Activated T-helper 17 cell treated with anti-CD3 and anti-CD28 coated beads, Interleukin-2, amount 50 U/mL, for 72 hours (primary cell): ENCODE data around the gene PPP4R3B. TPM values are rescaled to one million over a fixed set of nuclear protein-coding genes. Genes with fewer than 3 reads are reported as not detected.
A peak's percentile ranks its signal among the peaks of the same experiment; 100 is the strongest.

ENCODE experiments used
- ATAC-seq: fragments of 150-1000 bp; cut with Tn5 transposase; replicated peaks from 2 replicates; pipeline ENCODE4 v1.10.0; 2021; ENCODE audit warnings: mild to moderate bottlenecking, moderate library complexity
- H3K27ac Mint-ChIP-seq: one replicate; pipeline ENCODE4 v1.8.0; 2022; ENCODE audit warnings: mixed read lengths
- H3K27me3 Mint-ChIP-seq: one replicate; pipeline ENCODE4 v1.8.0; 2022; ENCODE audit warnings: mixed read lengths
- H3K36me3 Mint-ChIP-seq: one replicate; pipeline ENCODE4 v1.8.0; 2022; ENCODE audit warnings: low read depth, mild to moderate bottlenecking, mixed read lengths
- H3K4me1 Mint-ChIP-seq: one replicate; pipeline ENCODE4 v1.8.0; 2022; ENCODE audit warnings: mixed read lengths
- H3K4me3 Mint-ChIP-seq: one replicate; pipeline ENCODE4 v1.8.0; 2022; ENCODE audit warnings: mild to moderate bottlenecking, mixed read lengths
- H3K9me3 Mint-ChIP-seq: one replicate; pipeline ENCODE4 v1.8.0; 2022; ENCODE audit warnings: mixed read lengths
- total RNA-seq, 2 donors: library from RNA; stranded (reverse); gene quantifications; one replicate each; pipeline ENCODE4 v1.2.3, GENCODE V29; 2022

Gene PPP4R3B
- total RNA-seq: 10 to 100 TPM; 79.0 to 83.9 TPM

GRCh38 chr2:55617175-55618024, at the start of gene PPP4R3B:
TSS of gene PPP4R3B (minus strand) at chr2:55617622. CDS start at chr2:55617285, 337 bp downstream.
- peak; percentile 89 for ATAC-seq
- no peak within 1 kb of the TSS for H3K4me3 Mint-ChIP-seq
- peaks cover 3% of the 10 kb centered on the region for H3K36me3 Mint-ChIP-seq
- no peaks in the 10 kb centered on the region for H3K9me3 Mint-ChIP-seq
- H3K4me1 Mint-ChIP-seq: peaks cover 20% of the 10 kb centered on the region
- H3K27ac Mint-ChIP-seq: no peak within 1 kb of the TSS
- H3K27me3 Mint-ChIP-seq: no peaks in the 10 kb centered on the region

GRCh38 chr2:55653255-55653654, 35.8 kb upstream of the PPP4R3B start:
- no peak for ATAC-seq
- Mint-ChIP-seq H3K4me3 (no peak overlapping the region), H3K9me3 (no peaks in the 10 kb centered on the region), H3K4me1 (no peaks in the 10 kb centered on the region), H3K27me3 (no peaks in the 10 kb centered on the region), H3K27ac (no peak overlapping the region), H3K36me3 (peaks cover 88% of the 10 kb centered on the region)

- Mint-ChIP-seq H3K9me3 (no peaks in the 10 kb centered on the region), H3K4me3 (no peak overlapping the region), H3K27ac (no peak overlapping the region), H3K4me1 (no peaks in the 10 kb centered on the region), H3K27me3 (no peaks in the 10 kb centered on the region), H3K36me3 (peaks cover 83% of the 10 kb centered on the region)
- no peak for ATAC-seq
Measured at GRCh38 chr2:55649211-55649610, 31.8 kb upstream of the PPP4R3B start.

- Mint-ChIP-seq H3K4me1 (no peaks in the 10 kb centered on the region), H3K27me3 (no peaks in the 10 kb centered on the region), H3K27ac (no peak overlapping the region), H3K4me3 (no peak overlapping the region), H3K9me3 (no peaks in the 10 kb centered on the region), H3K36me3 (peaks cover 91% of the 10 kb centered on the region)
- no peak for ATAC-seq
Measured at GRCh38 chr2:55636831-55637230, 19.4 kb upstream of the PPP4R3B start.

- peak; percentile 46 for ATAC-seq
- no peaks in the 10 kb centered on the region for H3K27me3 Mint-ChIP-seq
- H3K9me3 Mint-ChIP-seq: no peaks in the 10 kb centered on the region
Measured at GRCh38 chr2:55628931-55629330, 11.5 kb upstream of the PPP4R3B start.

GRCh38 chr2:55627915-55628314, 10.5 kb upstream of the PPP4R3B start:
- ATAC-seq: no peak
- peaks cover 32% of the 10 kb centered on the region for H3K4me1 Mint-ChIP-seq
- no peak overlapping the region for H3K4me3 Mint-ChIP-seq
- no peaks in the 10 kb centered on the region for H3K27me3 Mint-ChIP-seq
- no peaks in the 10 kb centered on the region for H3K9me3 Mint-ChIP-seq
- no peak overlapping the region for H3K27ac Mint-ChIP-seq
- peaks cover 49% of the 10 kb centered on the region for H3K36me3 Mint-ChIP-seq

More at GRCh38 chr2:55628931-55629330, 11.5 kb upstream of the PPP4R3B start:
- Mint-ChIP-seq H3K27ac (no peak overlapping the region), H3K36me3 (peaks cover 50% of the 10 kb centered on the region), H3K4me3 (no peak overlapping the region), H3K4me1 (peaks cover 22% of the 10 kb centered on the region)

GRCh38 chr2:55621802-55622201, 4.4 kb upstream of the PPP4R3B start:
- H3K4me1 Mint-ChIP-seq: peaks cover 42% of the 10 kb centered on the region
- no peaks in the 10 kb centered on the region for H3K9me3 Mint-ChIP-seq

GRCh38 chr2:55620123-55620779, 2.8 kb upstream of the PPP4R3B start:
- Mint-ChIP-seq H3K27ac (no peak overlapping the region), H3K4me3 (no peak overlapping the region), H3K9me3 (no peaks in the 10 kb centered on the region), H3K4me1 (peaks cover 32% of the 10 kb centered on the region), H3K27me3 (no peaks in the 10 kb centered on the region), H3K36me3 (peaks cover 20% of the 10 kb centered on the region)
- ATAC-seq: no peak

More at GRCh38 chr2:55621802-55622201, 4.4 kb upstream of the PPP4R3B start:
- ATAC-seq: no peak
- no peaks in the 10 kb centered on the region for H3K27me3 Mint-ChIP-seq
- H3K4me3 Mint-ChIP-seq: no peak overlapping the region
- H3K27ac Mint-ChIP-seq: no peak overlapping the region
- peaks cover 32% of the 10 kb centered on the region for H3K36me3 Mint-ChIP-seq

GRCh38 chr2:55618275-55619055, 1.0 kb upstream of the PPP4R3B start:
- Mint-ChIP-seq H3K36me3 (peaks cover 13% of the 10 kb centered on the region), H3K27ac (no peak overlapping the region), H3K4me3 (no peak overlapping the region), H3K27me3 (no peaks in the 10 kb centered on the region), H3K4me1 (peaks cover 30% of the 10 kb centered on the region), H3K9me3 (no peaks in the 10 kb centered on the region)
- peak; percentile 13 for ATAC-seq

- no peaks in the 10 kb centered on the region for H3K9me3 Mint-ChIP-seq
- no peak overlapping the region for H3K27ac Mint-ChIP-seq
- no peak overlapping the region for H3K4me3 Mint-ChIP-seq
- H3K36me3 Mint-ChIP-seq: peaks cover 8% of the 10 kb centered on the region
- ATAC-seq: no peak
- no peaks in the 10 kb centered on the region for H3K27me3 Mint-ChIP-seq
- peaks cover 25% of the 10 kb centered on the region for H3K4me1 Mint-ChIP-seq
Measured at GRCh38 chr2:55618025-55618274, 528 bp upstream of the PPP4R3B start.

- Mint-ChIP-seq H3K4me3 (no peak overlapping the region), H3K36me3 (no peaks in the 10 kb centered on the region), H3K27ac (no peak overlapping the region), H3K27me3 (no peaks in the 10 kb centered on the region), H3K9me3 (no peaks in the 10 kb centered on the region), H3K4me1 (peaks cover 18% of the 10 kb centered on the region)
- peak; percentile 16 for ATAC-seq
Measured at GRCh38 chr2:55616551-55617174, 759 bp downstream of the PPP4R3B start.

GRCh38 chr2:55611997-55612396, 5.4 kb downstream of the PPP4R3B start:
- Mint-ChIP-seq H3K4me3 (no peak overlapping the region), H3K4me1 (peaks cover 17% of the 10 kb centered on the region), H3K27me3 (no peaks in the 10 kb centered on the region), H3K36me3 (peaks cover 11% of the 10 kb centered on the region), H3K27ac (no peak overlapping the region), H3K9me3 (no peaks in the 10 kb centered on the region)
- ATAC-seq: no peak

- Mint-ChIP-seq H3K36me3 (peaks cover 17% of the 10 kb centered on the region), H3K27me3 (no peaks in the 10 kb centered on the region), H3K4me3 (no peak overlapping the region), H3K4me1 (peaks cover 20% of the 10 kb centered on the region), H3K27ac (peak overlapping the region; percentile 59), H3K9me3 (no peaks in the 10 kb centered on the region)
- peak; percentile 55 for ATAC-seq
Measured at GRCh38 chr2:55610954-55611743, 6.3 kb downstream of the PPP4R3B start.
